ENCODE results near the gene ALDH8A1.

ALDH8A1 gene

DNA sequence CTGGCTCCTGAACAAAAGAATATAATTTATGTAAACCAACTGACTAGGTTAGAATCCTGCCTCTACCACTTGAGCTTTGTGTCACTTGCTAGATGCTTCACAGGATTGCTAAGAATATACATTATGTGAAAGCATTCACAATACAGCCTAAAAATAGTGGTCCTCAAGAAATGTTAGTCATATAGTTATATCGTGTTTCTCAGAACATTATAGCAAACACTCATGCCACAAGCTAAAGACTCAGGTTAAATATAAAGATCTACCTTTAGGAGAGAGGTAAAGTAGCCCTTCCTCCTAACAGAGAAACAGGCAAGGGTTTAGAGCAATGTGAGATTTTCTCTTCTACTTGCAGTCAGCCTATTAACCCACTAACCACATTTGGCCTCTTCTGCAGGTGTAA, 17.8 kb upstream of the ALDH8A1 start:
- no peak for ATAC-seq (replicated peaks; ENCODE audit: extremely low read depth, poor library complexity, severe bottlenecking)
- Mint-ChIP-seq H3K4me3 (no peak overlapping the region), H3K36me3 (ENCODE audit: insufficient read depth) (peaks cover 22% of the 10 kb centered on the region), H3K27ac (ENCODE audit: low read depth) (peak overlapping the region; percentile 59), H3K4me1 (no peaks in the 10 kb centered on the region), H3K27me3 (no peaks in the 10 kb centered on the region), H3K9me3 (no peaks in the 10 kb centered on the region)
- no peak for DNase-seq (ENCODE audit: low spot score in 2 of 2)

DNA sequence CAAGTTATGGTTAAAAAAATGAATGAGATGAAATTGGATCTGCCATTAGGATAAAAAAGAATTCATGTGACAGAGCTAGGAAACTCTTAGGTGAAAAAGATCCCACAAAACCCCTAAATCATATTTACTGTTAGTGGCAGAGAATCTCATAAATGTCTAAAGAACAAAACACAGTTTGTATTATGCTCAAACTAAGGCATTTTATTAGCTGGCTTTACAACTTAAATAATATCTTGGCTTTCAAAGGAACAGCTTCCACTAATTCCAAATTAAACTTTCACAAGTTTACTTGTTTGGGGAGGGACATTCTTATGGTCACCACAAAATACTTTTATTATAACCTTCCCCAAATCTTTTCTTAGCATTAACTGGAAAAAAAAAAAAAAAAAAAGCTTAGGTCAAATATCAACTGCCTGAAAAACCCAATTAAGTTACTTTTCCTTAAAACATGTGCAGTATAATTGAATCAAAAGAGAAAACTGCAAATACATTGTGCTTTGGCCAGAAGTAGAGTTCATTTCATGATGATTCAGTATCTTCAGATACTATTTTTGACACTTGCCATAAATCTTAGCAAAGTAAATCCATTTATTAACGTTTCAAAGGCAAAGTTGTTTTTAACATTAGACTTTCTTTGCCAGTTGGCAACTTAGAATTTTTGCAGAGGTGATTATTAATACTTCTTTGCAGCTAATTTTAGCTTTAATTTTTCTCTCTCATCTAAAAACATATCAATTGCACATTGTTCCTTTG, 14.7 kb upstream of the ALDH8A1 start:
- Mint-ChIP-seq H3K36me3 (ENCODE audit: insufficient read depth) (peaks cover 24% of the 10 kb centered on the region), H3K27me3 (no peaks in the 10 kb centered on the region), H3K27ac (ENCODE audit: low read depth) (no peak overlapping the region), H3K4me3 (no peak overlapping the region), H3K9me3 (no peaks in the 10 kb centered on the region), H3K4me1 (no peaks in the 10 kb centered on the region)
- DNase-seq (ENCODE audit: low spot score in 2 of 2) (no peak), ATAC-seq (replicated peaks; ENCODE audit: extremely low read depth, poor library complexity, severe bottlenecking) (no peak)

DNA sequence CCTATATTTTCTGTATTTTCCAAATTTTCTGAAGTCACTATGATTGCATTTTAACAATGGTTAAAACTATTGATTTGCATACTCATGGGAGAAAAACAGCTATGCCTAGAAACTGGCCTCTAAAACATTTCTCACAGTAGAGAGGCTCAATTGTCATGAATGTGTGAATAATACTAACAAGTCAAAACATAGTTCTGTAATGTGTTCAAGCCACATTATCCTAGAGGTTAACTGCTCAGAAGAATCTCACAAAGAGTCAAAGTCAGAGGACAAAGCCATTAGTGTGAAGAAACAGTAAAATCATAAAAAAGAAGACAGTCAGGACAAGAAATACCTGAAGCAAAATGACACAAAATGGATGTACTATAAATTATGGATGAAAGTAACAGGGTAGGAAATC, 12.5 kb upstream of the ALDH8A1 start:
- ATAC-seq (replicated peaks; ENCODE audit: extremely low read depth, poor library complexity, severe bottlenecking) (no peak), DNase-seq (ENCODE audit: low spot score in 2 of 2) (no peak)
- no peak overlapping the region for H3K4me3 Mint-ChIP-seq
- peaks cover 22% of the 10 kb centered on the region for H3K36me3 Mint-ChIP-seq (ENCODE audit: insufficient read depth)
- H3K9me3 Mint-ChIP-seq: no peaks in the 10 kb centered on the region
- H3K27ac Mint-ChIP-seq (ENCODE audit: low read depth): no peak overlapping the region
- H3K4me1 Mint-ChIP-seq: no peaks in the 10 kb centered on the region
- H3K27me3 Mint-ChIP-seq: no peaks in the 10 kb centered on the region

DNA sequence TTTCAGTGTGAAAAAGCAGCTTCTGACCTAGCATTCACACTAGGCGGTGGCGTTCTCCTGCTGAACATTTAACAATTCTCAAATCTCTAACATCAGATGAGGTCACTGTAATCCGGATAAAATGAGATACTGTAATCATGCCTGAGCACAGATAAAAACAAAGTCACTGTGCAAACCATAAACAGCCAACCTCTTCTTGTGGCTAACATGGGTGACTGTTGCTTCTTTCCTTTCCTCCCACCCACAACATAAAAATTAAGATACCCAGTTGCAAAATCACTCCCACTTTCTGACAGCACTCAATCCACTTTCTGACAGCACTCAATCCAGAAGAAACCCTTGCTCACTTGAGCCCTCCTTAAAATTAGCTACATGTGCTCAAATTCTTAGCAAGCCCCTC, 11.5 kb upstream of the ALDH8A1 start:
- H3K4me1 Mint-ChIP-seq: no peaks in the 10 kb centered on the region
- DNase-seq (ENCODE audit: low spot score in 2 of 2) (no peak), ATAC-seq (replicated peaks; ENCODE audit: extremely low read depth, poor library complexity, severe bottlenecking) (no peak)
- no peaks in the 10 kb centered on the region for H3K9me3 Mint-ChIP-seq
- H3K27me3 Mint-ChIP-seq: no peaks in the 10 kb centered on the region
- H3K27ac Mint-ChIP-seq (ENCODE audit: low read depth): no peak overlapping the region
- peaks cover 20% of the 10 kb centered on the region for H3K36me3 Mint-ChIP-seq (ENCODE audit: insufficient read depth)
- H3K4me3 Mint-ChIP-seq: no peak overlapping the region

DNA sequence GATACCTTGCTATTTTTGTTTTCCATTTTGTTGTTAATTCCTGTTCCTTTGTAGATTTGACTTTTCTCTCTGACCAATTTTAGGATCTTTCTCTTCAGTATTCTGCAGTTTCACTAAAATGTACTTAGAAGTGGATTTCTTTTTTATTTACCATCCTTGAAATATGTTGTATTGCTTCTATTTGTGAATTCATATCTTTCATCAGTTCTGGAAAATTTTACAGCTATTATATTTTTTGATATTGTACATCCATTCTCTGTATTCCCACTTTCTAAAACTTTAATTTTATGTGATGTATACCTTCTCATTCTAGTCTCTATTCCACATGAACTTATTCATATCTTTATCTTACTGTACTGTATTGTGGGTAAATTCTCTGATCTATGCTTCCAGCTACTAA, 9.7 kb upstream of the ALDH8A1 start:
- H3K36me3 Mint-ChIP-seq (ENCODE audit: insufficient read depth): peaks cover 12% of the 10 kb centered on the region
- ATAC-seq (replicated peaks; ENCODE audit: extremely low read depth, poor library complexity, severe bottlenecking): no peak

GRCh38 chr6:134956676-134957075, 6.8 kb upstream of the ALDH8A1 start:
- H3K27ac Mint-ChIP-seq (ENCODE audit: low read depth): no peak overlapping the region

More for the DNA sequence above, 9.7 kb upstream of the ALDH8A1 start:
- Mint-ChIP-seq H3K27me3 (no peaks in the 10 kb centered on the region), H3K9me3 (no peaks in the 10 kb centered on the region), H3K27ac (ENCODE audit: low read depth) (no peak overlapping the region), H3K4me1 (no peaks in the 10 kb centered on the region), H3K4me3 (no peak overlapping the region)
- no peak for DNase-seq (ENCODE audit: low spot score in 2 of 2)

DNA sequence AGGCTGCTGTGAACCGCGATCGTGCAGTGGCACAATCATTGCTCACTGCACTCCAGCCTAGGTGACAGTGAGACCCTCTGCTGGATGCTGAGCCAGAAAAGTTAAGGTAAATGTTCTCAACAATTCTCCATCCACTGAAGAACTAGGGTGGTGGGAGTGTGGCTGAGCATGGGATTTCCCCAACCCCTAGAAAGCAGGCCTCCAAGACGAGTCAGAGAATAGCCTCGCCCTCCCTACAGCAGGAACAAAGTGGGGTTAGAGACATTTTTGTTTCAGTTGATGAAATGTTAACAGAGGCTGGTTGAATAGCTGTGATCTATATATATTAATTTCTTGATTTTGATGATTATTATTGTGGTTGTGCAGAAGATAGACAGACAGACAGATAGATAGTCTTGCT, 6.1 kb upstream of the ALDH8A1 start:
- no peak overlapping the region for H3K4me3 Mint-ChIP-seq
- H3K4me1 Mint-ChIP-seq: no peaks in the 10 kb centered on the region
- ATAC-seq (replicated peaks; ENCODE audit: extremely low read depth, poor library complexity, severe bottlenecking) (no peak), DNase-seq (ENCODE audit: low spot score in 2 of 2) (no peak)
- H3K36me3 Mint-ChIP-seq (ENCODE audit: insufficient read depth): peaks cover 3% of the 10 kb centered on the region
- H3K27me3 Mint-ChIP-seq: no peaks in the 10 kb centered on the region
- H3K27ac Mint-ChIP-seq (ENCODE audit: low read depth): no peak overlapping the region
- no peaks in the 10 kb centered on the region for H3K9me3 Mint-ChIP-seq

More at GRCh38 chr6:134956676-134957075, 6.8 kb upstream of the ALDH8A1 start:
- ATAC-seq (replicated peaks; ENCODE audit: extremely low read depth, poor library complexity, severe bottlenecking) (no peak), DNase-seq (ENCODE audit: low spot score in 2 of 2) (no peak)
- peaks cover 6% of the 10 kb centered on the region for H3K36me3 Mint-ChIP-seq (ENCODE audit: insufficient read depth)
- H3K4me1 Mint-ChIP-seq: no peaks in the 10 kb centered on the region
- no peaks in the 10 kb centered on the region for H3K27me3 Mint-ChIP-seq
- no peak overlapping the region for H3K4me3 Mint-ChIP-seq
- no peaks in the 10 kb centered on the region for H3K9me3 Mint-ChIP-seq

GRCh38 chr6:134954272-134955000, 4.5 kb upstream of the ALDH8A1 start:
- Mint-ChIP-seq H3K27me3 (no peaks in the 10 kb centered on the region), H3K9me3 (no peaks in the 10 kb centered on the region), H3K36me3 (ENCODE audit: insufficient read depth) (peaks cover 2% of the 10 kb centered on the region), H3K4me3 (no peak overlapping the region), H3K27ac (ENCODE audit: low read depth) (no peak overlapping the region), H3K4me1 (no peaks in the 10 kb centered on the region)
- DNase-seq (ENCODE audit: low spot score in 2 of 2): no peak
- no peak for ATAC-seq (replicated peaks; ENCODE audit: extremely low read depth, poor library complexity, severe bottlenecking)

DNA sequence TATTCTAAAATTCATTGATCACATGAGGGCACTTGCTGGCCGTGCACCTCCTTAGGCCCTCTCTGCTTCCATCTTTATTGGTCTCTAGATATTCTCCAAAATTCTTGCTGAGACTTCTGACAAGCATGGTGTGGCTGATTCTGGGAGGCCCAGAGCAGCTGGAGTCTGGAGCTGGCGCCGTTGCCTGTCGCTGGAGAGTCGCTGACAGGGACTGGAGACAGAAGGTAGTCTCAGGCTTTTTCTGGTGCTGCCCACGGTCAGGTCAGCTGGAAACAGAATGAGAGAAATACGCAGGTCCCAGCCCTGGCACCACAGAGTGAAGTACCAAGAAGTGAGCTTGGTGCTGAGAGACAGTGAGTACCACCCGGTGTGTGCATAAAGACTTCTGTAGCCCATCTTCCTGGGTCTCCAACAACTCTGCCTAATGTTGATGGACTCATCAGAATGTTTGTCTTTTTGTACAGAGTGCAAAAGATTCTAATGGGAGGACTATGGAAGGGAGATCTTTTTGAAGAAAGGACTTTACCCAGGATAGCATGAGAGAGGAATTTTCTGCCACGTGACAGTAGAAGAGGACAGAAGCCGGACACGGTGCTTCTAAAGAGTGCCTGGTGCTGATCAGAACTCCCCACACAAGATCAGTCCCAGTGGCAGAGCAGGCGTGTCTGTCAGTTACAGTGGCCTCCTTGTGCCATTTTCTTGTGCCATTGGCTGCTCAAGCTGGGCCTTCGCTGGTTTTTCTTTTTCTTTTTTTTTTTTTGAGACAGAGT, 1.8 kb upstream of the ALDH8A1 start:
- H3K27ac Mint-ChIP-seq (ENCODE audit: low read depth): no peak overlapping the region
- H3K36me3 Mint-ChIP-seq (ENCODE audit: insufficient read depth): peaks cover 2% of the 10 kb centered on the region
- no peaks in the 10 kb centered on the region for H3K27me3 Mint-ChIP-seq
- no peak for DNase-seq (ENCODE audit: low spot score in 2 of 2)
- no peaks in the 10 kb centered on the region for H3K9me3 Mint-ChIP-seq
- no peak overlapping the region for H3K4me3 Mint-ChIP-seq
- H3K4me1 Mint-ChIP-seq: no peaks in the 10 kb centered on the region
- no peak for ATAC-seq (replicated peaks; ENCODE audit: extremely low read depth, poor library complexity, severe bottlenecking)

- Mint-ChIP-seq H3K4me3 (no peak overlapping the region), H3K4me1 (no peaks in the 10 kb centered on the region), H3K36me3 (ENCODE audit: insufficient read depth) (peaks cover 2% of the 10 kb centered on the region), H3K27ac (ENCODE audit: low read depth) (no peak overlapping the region), H3K9me3 (no peaks in the 10 kb centered on the region), H3K27me3 (no peaks in the 10 kb centered on the region)
- no peak for ATAC-seq (replicated peaks; ENCODE audit: extremely low read depth, poor library complexity, severe bottlenecking)
- DNase-seq (ENCODE audit: low spot score in 2 of 2): no peak
Observed at GRCh38 chr6:134950482-134950881, 581 bp upstream of the ALDH8A1 start.

GRCh38 chr6:134948691-134949090, 1.2 kb downstream of the ALDH8A1 start:
- no peaks in the 10 kb centered on the region for H3K27me3 Mint-ChIP-seq
- H3K36me3 Mint-ChIP-seq (ENCODE audit: insufficient read depth): no peaks in the 10 kb centered on the region
- no peaks in the 10 kb centered on the region for H3K4me1 Mint-ChIP-seq
- H3K27ac Mint-ChIP-seq (ENCODE audit: low read depth): no peak overlapping the region
- no peaks in the 10 kb centered on the region for H3K9me3 Mint-ChIP-seq
- no peak overlapping the region for H3K4me3 Mint-ChIP-seq
- DNase-seq (ENCODE audit: low spot score in 2 of 2) (no peak), ATAC-seq (replicated peaks; ENCODE audit: extremely low read depth, poor library complexity, severe bottlenecking) (no peak)

- Mint-ChIP-seq H3K27me3 (no peaks in the 10 kb centered on the region), H3K4me1 (no peaks in the 10 kb centered on the region), H3K27ac (ENCODE audit: low read depth) (no peak overlapping the region), H3K36me3 (ENCODE audit: insufficient read depth) (no peaks in the 10 kb centered on the region), H3K9me3 (no peaks in the 10 kb centered on the region), H3K4me3 (no peak overlapping the region)
- no peak for DNase-seq (ENCODE audit: low spot score in 2 of 2)
- ATAC-seq (replicated peaks; ENCODE audit: extremely low read depth, poor library complexity, severe bottlenecking): no peak
Observed at GRCh38 chr6:134948142-134948541, 1.8 kb downstream of the ALDH8A1 start.

Measured in central memory CD8-positive, alpha-beta T cell (primary cell).